HCT116 (cell line): ENCODE data around the gene ACSM3. TPM values are rescaled to one million over a fixed set of nuclear protein-coding genes. Genes with fewer than 3 reads are reported as not detected.

Experiments used
- ATAC-seq: fragments of 200-7000 bp; cut with Tn5 transposase; 2 replicates; pipeline ENCODE4 v1.9.1; 2020; ENCODE audit warnings: mild to moderate bottlenecking, moderate library complexity
- BruUV-seq: library from RNA; stranded (reverse); fragments of 400-500 nt; replicated peaks from 2 replicates; lab custom pipeline; 2021; lab: Mats Ljungman, UMichigan
- CTCF ChIA-PET: fragments of 300-600 bp; sonication (Branson Sonifier 250); formaldehyde crosslinking; loops from one replicate; lab custom pipeline; 2021; ENCODE audit warnings: antibody characterized with exemption; lab: Charles Lee
- POLR2A ChIA-PET: fragments of 300-600, 350-600 bp; sonication (Branson Sonifier 250); formaldehyde crosslinking; loops from one replicate; lab custom pipeline; 2021; ENCODE audit warnings: antibody characterized with exemption; lab: Charles Lee
- RAD21 ChIA-PET, 2 experiments: fragments of 300-600 bp; sonication (Branson Sonifier 250); formaldehyde crosslinking; loops; one replicate each; lab custom pipeline; 2023; ENCODE audit warnings: low total read pairs in 2 of 2; ENCODE audit not compliant: uncharacterized antibody in 2 of 2, unreplicated experiment in 2 of 2, low non-redundant PET in 1 of 2; lab: Charles Lee
- DNase-seq: peaks from one replicate; pipeline ENCODE4 v3.0.0-alpha.2; 2010; ENCODE audit warnings: low read depth, low spot score
- H2AFZ ChIP-seq: fragments of 200-600 bp; shearing (Covaris generic), sonication (generic); 2 replicates; pipeline ENCODE4 v1.6.1; 2017; ENCODE audit warnings: low read depth, mixed run types, mixed read lengths, antibody characterized with exemption, low read length; ENCODE audit not compliant: poor library complexity, severe bottlenecking
- H3K27ac ChIP-seq: 2 replicates; pipeline ENCODE4 v1.5.1; 2012; ENCODE audit warnings: low read depth, low read length
- H3K27me3 ChIP-seq: fragments of 200-600 bp; sonication (generic); 2 replicates; pipeline ENCODE4 v1.6.1; 2016; ENCODE audit warnings: mixed run types, low read length, mixed read lengths; ENCODE audit not compliant: insufficient read depth
- H3K36me3 ChIP-seq, 2 experiments: fragments of 200-500 bp in 1 of 2; fragments of 200-600 bp in 1 of 2; sonication (Bioruptor generic) in 1 of 2; sonication (generic) in 1 of 2; 2 replicates each; pipeline versions ENCODE4 v1.5.1 to v1.6.1; 2014 to 2016; ENCODE audit warnings: low read length in 2 of 2, inconsistent platforms in 1 of 2, mixed read lengths in 1 of 2, mixed run types in 1 of 2; ENCODE audit not compliant: insufficient read depth in 2 of 2, control insufficient read depth in 1 of 2
- H3K4me1 ChIP-seq, 2 experiments: fragments of 200-600 bp in 1 of 2; sonication (generic) in 1 of 2; 2 replicates each; pipeline versions ENCODE4 v1.5.1 to v1.6.1; 2012 to 2017; ENCODE audit warnings: low read length in 2 of 2, inconsistent platforms in 1 of 2, mild to moderate bottlenecking in 1 of 2, mixed read lengths in 1 of 2, mixed run types in 1 of 2, moderate library complexity in 1 of 2; ENCODE audit not compliant: insufficient read depth in 2 of 2, control insufficient read depth in 1 of 2
- H3K4me2 ChIP-seq: fragments of 200-600 bp; sonication (generic); 2 replicates; pipeline ENCODE4 v1.6.1; 2017; ENCODE audit warnings: mixed run types, low read length, mixed read lengths
- H3K4me3 ChIP-seq, 2 experiments: fragments of 200-600 bp in 1 of 2; sonication (generic) in 1 of 2; replicated peaks in 1 of 2; 2 replicates each; pipeline ENCODE4 v1.5.1; 2011 to 2016; ENCODE audit warnings: low read length in 2 of 2, control low read depth in 1 of 2, low read depth in 1 of 2, mild to moderate bottlenecking in 1 of 2, mixed read lengths in 1 of 2, mixed run types in 1 of 2
- H3K79me2 ChIP-seq: fragments of 200-600 bp; sonication (generic); 2 replicates; pipeline ENCODE4 v1.6.1; 2017; ENCODE audit warnings: mild to moderate bottlenecking, mixed run types, low read length, moderate library complexity, mixed read lengths; ENCODE audit not compliant: insufficient read depth
- H3K9ac ChIP-seq: fragments of 200-600 bp; sonication (generic); 2 replicates; pipeline ENCODE4 v1.6.1; 2016; ENCODE audit warnings: low read length, mixed read lengths
- H3K9me2 ChIP-seq: fragments of 200-600 bp; sonication (generic), shearing (Covaris generic); 2 replicates; pipeline ENCODE4 v1.6.1; 2017; ENCODE audit warnings: mixed run types, mild to moderate bottlenecking, moderate library complexity; ENCODE audit not compliant: insufficient read depth
- H3K9me3 ChIP-seq, 2 experiments: fragments of 200-500 bp in 1 of 2; fragments of 200-600 bp in 1 of 2; sonication (Bioruptor generic) in 1 of 2; sonication (generic) in 1 of 2; 2 replicates each; pipeline ENCODE4 v1.6.1; 2014 to 2017; ENCODE audit warnings: low read length in 2 of 2, mixed read lengths in 2 of 2, inconsistent platforms in 1 of 2, low read depth in 1 of 2, mild to moderate bottlenecking in 1 of 2, mixed run types in 1 of 2, moderate library complexity in 1 of 2; ENCODE audit not compliant: control insufficient read depth in 1 of 2, insufficient read depth in 1 of 2
- H4K20me1 ChIP-seq: fragments of 200-600 bp; sonication (generic), shearing (Covaris generic); 2 replicates; pipeline ENCODE4 v1.6.1; 2017; ENCODE audit warnings: mixed run types, mild to moderate bottlenecking, moderate library complexity; ENCODE audit not compliant: insufficient read depth
- CBX3 ChIP-seq: IDR thresholded peaks from 2 replicates; pipeline ENCODE4 v1.6.1; 2012; ENCODE audit warnings: low read depth
- CEBPB ChIP-seq: IDR thresholded peaks from 2 replicates; pipeline ENCODE4 v1.6.1; 2012; ENCODE audit warnings: low read depth
- EGR1 ChIP-seq: IDR thresholded peaks from 2 replicates; pipeline ENCODE4 v1.6.1; 2012; ENCODE audit warnings: low read depth
- ELF1 ChIP-seq: IDR thresholded peaks from 2 replicates; pipeline ENCODE4 v1.6.1; 2012; ENCODE audit warnings: low read depth, borderline replicate concordance
- JUND ChIP-seq: IDR thresholded peaks from 2 replicates; pipeline ENCODE4 v1.6.1; 2012
- POLR2AphosphoS5 ChIP-seq: IDR thresholded peaks from 2 replicates; pipeline ENCODE4 v1.6.1; 2011; ENCODE audit warnings: mild to moderate bottlenecking, low read depth, low read length, moderate library complexity
- RAD21 ChIP-seq: IDR thresholded peaks from 2 replicates; pipeline ENCODE4 v1.6.1; 2012; ENCODE audit warnings: low read depth, mild to moderate bottlenecking
- SIN3A ChIP-seq: IDR thresholded peaks from 2 replicates; pipeline ENCODE4 v1.6.1; 2012; ENCODE audit warnings: low read depth
- SP1 ChIP-seq: IDR thresholded peaks from 2 replicates; pipeline ENCODE4 v1.6.1; 2012; ENCODE audit warnings: low read depth
- SRF ChIP-seq: IDR thresholded peaks from 2 replicates; pipeline ENCODE4 v1.6.1; 2012; ENCODE audit warnings: low read depth
- YY1 ChIP-seq: IDR thresholded peaks from 2 replicates; pipeline ENCODE4 v1.6.1; 2011; ENCODE audit warnings: low read length, low read depth, moderate library complexity, mild to moderate bottlenecking; ENCODE audit not compliant: insufficient replicate concordance; ENCODE audit errors: extremely low read depth
- ZFX ChIP-seq: fragments of 450-650 bp; IDR thresholded peaks from 2 replicates; pipeline ENCODE4 v1.6.1; 2017
- ZNF274 ChIP-seq: fragments of 200-500 bp; sonication (Bioruptor generic); IDR thresholded peaks from 2 replicates; pipeline ENCODE4 v1.6.1; 2014; ENCODE audit warnings: mild to moderate bottlenecking, low read depth, low read length, inconsistent platforms
- intact Hi-C: fragments of 100-400 bp; cut with micrococcal nuclease; formaldehyde crosslinking; loops from 2 replicates; pipeline ENCODE4 v1.10.0; 2022
- total RNA-seq: library from RNA; stranded (reverse); gene quantifications from one replicate; pipeline ENCODE4 v1.2.1, GENCODE V29; 2021; ENCODE audit not compliant: unreplicated experiment
- TF ChIP-seq, protein P1 (sequence below), 3 experiments: fragments of 200-600 bp in 1 of 3; sonication (generic) in 1 of 3; IDR thresholded peaks in 2 of 3; conservative IDR thresholded peaks in 1 of 3; 2 replicates each; pipeline ENCODE4 v1.5.1; 2012 to 2017; ENCODE audit warnings: low read depth in 2 of 3, low read length in 2 of 3, antibody characterized with exemption in 1 of 3, borderline replicate concordance in 1 of 3, control low read depth in 1 of 3, mild to moderate bottlenecking in 1 of 3, mixed read lengths in 1 of 3, mixed run types in 1 of 3, moderate library complexity in 1 of 3; ENCODE audit not compliant: insufficient read depth in 1 of 3
- TF ChIP-seq, protein P2 (sequence below): IDR thresholded peaks from 2 replicates; pipeline ENCODE4 v1.6.1; 2012
- TF ChIP-seq, protein P3 (sequence below): IDR thresholded peaks from 2 replicates; pipeline ENCODE4 v1.6.1; 2012; ENCODE audit warnings: low read depth

The ACSM3 gene
- total RNA-seq, 1 experiment from 2014 or later, result 15.0 TPM

DNA sequence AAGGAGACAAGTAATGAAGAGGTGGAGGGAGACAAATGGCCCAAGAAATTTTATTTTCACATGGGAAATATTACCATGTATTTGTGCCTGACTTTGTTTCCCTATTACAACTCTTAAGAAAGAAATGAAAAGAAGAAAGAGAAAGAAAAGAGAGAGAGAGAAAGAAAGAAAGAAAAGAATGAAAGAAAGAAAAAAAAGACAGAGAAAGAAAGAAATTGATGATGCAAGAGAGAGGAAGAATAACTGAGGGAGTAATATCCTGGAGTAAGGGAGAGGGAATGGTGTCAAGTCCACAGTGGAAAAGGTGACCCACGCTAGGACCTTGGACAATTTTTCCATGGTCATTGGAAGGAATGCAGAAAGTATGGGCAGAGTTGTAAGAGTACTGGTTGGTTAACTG lies 10.1 kb upstream of the ACSM3 start (continued):
- TF ChIP-seq, protein P1, sequence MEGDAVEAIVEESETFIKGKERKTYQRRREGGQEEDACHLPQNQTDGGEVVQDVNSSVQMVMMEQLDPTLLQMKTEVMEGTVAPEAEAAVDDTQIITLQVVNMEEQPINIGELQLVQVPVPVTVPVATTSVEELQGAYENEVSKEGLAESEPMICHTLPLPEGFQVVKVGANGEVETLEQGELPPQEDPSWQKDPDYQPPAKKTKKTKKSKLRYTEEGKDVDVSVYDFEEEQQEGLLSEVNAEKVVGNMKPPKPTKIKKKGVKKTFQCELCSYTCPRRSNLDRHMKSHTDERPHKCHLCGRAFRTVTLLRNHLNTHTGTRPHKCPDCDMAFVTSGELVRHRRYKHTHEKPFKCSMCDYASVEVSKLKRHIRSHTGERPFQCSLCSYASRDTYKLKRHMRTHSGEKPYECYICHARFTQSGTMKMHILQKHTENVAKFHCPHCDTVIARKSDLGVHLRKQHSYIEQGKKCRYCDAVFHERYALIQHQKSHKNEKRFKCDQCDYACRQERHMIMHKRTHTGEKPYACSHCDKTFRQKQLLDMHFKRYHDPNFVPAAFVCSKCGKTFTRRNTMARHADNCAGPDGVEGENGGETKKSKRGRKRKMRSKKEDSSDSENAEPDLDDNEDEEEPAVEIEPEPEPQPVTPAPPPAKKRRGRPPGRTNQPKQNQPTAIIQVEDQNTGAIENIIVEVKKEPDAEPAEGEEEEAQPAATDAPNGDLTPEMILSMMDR (IDR thresholded peaks at IDR 0.05 in 2 of 3, conservative IDR thresholded peaks at IDR 0.05 in 1 of 3; ENCODE audit: borderline replicate concordance in 1 of 3, insufficient read depth in 1 of 3, low read depth in 2 of 3, low read length in 2 of 3), result no peak
- TF ChIP-seq SRF, result no peak
- TF ChIP-seq ELF1, result no peak
- no peak for TF ChIP-seq CEBPB
- TF ChIP-seq SP1, result no peak
- TF ChIP-seq POLR2AphosphoS5, result no peak
- TF ChIP-seq EGR1, result no peak
- TF ChIP-seq ZFX, result no peak

DNA sequence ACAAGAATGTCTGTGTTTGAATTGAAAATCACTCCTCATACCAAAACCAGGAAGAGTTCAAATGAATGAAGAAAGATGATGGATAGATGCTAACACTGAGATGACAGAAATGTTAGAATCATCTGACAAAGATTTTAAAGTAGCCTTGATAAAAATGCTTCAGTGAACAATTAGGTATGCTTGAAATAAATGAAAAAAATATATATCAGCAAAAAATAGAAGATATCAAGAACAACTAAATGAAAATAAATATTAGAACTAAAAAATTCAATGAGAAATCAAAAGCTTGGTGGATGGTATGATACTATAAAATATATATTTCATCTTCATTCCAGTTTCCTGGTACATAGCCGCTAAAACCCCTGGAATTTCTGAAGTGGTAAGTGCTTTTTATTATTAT lies 8.6 kb upstream of the ACSM3 start:
- ChIA-PET RAD21 (no interaction called here), CTCF (no interaction called here), POLR2A (no interaction called here)
- H3K79me2 ChIP-seq, result no peaks in the 10 kb centered on the region
- ATAC-seq (no peak), DNase-seq (no peak)
- intact Hi-C loops, result no loop called here
- no peak overlapping the region for H3K27ac ChIP-seq
- no TSS peak for BruUV-seq
- no peak overlapping the region for H3K4me2 ChIP-seq
- H3K36me3 ChIP-seq, result no peaks in the 10 kb centered on the region
- no peak overlapping the region for H3K9ac ChIP-seq
- no peaks in the 10 kb centered on the region for H3K4me1 ChIP-seq
- no peak overlapping the region for H2AFZ ChIP-seq
- H3K9me3 ChIP-seq, result no peaks in the 10 kb centered on the region
- H3K4me3 ChIP-seq, result no peak overlapping the region
- H3K9me2 ChIP-seq, result no peaks in the 10 kb centered on the region
- H3K27me3 ChIP-seq, result peaks cover 25% of the 10 kb centered on the region
- no peaks in the 10 kb centered on the region for H4K20me1 ChIP-seq
- TF ChIP-seq, protein P1 (IDR thresholded peaks at IDR 0.05 in 2 of 3, conservative IDR thresholded peaks at IDR 0.05 in 1 of 3; ENCODE audit: borderline replicate concordance in 1 of 3, insufficient read depth in 1 of 3, low read depth in 2 of 3, low read length in 2 of 3), result no peak
- TF ChIP-seq ZNF274 (no peak), POLR2AphosphoS5 (no peak), YY1 (no peak), SIN3A (no peak), JUND (no peak), RAD21 (no peak), SP1 (no peak), CBX3 (no peak)
- TF ChIP-seq, protein P2, sequence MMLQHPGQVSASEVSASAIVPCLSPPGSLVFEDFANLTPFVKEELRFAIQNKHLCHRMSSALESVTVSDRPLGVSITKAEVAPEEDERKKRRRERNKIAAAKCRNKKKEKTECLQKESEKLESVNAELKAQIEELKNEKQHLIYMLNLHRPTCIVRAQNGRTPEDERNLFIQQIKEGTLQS, result no peak
- TF ChIP-seq, protein P3, sequence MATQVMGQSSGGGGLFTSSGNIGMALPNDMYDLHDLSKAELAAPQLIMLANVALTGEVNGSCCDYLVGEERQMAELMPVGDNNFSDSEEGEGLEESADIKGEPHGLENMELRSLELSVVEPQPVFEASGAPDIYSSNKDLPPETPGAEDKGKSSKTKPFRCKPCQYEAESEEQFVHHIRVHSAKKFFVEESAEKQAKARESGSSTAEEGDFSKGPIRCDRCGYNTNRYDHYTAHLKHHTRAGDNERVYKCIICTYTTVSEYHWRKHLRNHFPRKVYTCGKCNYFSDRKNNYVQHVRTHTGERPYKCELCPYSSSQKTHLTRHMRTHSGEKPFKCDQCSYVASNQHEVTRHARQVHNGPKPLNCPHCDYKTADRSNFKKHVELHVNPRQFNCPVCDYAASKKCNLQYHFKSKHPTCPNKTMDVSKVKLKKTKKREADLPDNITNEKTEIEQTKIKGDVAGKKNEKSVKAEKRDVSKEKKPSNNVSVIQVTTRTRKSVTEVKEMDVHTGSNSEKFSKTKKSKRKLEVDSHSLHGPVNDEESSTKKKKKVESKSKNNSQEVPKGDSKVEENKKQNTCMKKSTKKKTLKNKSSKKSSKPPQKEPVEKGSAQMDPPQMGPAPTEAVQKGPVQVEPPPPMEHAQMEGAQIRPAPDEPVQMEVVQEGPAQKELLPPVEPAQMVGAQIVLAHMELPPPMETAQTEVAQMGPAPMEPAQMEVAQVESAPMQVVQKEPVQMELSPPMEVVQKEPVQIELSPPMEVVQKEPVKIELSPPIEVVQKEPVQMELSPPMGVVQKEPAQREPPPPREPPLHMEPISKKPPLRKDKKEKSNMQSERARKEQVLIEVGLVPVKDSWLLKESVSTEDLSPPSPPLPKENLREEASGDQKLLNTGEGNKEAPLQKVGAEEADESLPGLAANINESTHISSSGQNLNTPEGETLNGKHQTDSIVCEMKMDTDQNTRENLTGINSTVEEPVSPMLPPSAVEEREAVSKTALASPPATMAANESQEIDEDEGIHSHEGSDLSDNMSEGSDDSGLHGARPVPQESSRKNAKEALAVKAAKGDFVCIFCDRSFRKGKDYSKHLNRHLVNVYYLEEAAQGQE, result no peak
